GM12872 (cell line): ENCODE measurements around the gene LRRC2.
A peak's percentile ranks its signal among the peaks of the same experiment; 100 is the strongest.

Source experiments
- TF ChIP-seq, protein P1 (sequence below): IDR thresholded peaks from 3 replicates; pipeline ENCODE4 v1.5.1; 2011; ENCODE audit warnings: low read depth, mild to moderate bottlenecking, low read length, moderate library complexity; ENCODE audit not compliant: insufficient read depth

Gene LRRC2

GRCh38 chr3:46609212-46609721 is 43.2 kb upstream of the LRRC2 start:
- TF ChIP-seq, protein P1, sequence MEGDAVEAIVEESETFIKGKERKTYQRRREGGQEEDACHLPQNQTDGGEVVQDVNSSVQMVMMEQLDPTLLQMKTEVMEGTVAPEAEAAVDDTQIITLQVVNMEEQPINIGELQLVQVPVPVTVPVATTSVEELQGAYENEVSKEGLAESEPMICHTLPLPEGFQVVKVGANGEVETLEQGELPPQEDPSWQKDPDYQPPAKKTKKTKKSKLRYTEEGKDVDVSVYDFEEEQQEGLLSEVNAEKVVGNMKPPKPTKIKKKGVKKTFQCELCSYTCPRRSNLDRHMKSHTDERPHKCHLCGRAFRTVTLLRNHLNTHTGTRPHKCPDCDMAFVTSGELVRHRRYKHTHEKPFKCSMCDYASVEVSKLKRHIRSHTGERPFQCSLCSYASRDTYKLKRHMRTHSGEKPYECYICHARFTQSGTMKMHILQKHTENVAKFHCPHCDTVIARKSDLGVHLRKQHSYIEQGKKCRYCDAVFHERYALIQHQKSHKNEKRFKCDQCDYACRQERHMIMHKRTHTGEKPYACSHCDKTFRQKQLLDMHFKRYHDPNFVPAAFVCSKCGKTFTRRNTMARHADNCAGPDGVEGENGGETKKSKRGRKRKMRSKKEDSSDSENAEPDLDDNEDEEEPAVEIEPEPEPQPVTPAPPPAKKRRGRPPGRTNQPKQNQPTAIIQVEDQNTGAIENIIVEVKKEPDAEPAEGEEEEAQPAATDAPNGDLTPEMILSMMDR, result no peak

DNA sequence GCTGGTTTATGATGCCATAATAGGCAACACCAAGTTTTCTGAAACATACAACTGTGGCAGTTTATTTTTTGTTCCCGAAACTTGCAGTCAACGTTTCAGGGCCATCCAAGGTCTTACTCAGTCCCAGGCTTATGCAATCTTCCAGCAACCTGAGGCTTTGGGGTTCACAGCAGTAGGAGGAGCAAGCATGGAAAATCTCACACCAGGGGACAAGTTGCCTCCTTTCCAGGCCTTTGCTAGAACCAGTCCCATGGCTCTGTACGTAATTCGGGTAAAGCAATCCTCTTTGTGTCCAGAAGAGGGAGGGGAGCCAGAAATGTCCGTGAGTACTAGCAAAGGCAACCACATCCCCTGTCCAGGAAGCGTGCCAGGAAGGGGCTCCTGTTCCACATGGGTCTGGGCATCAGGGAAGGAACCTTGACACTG is 41.5 kb upstream of the LRRC2 start:
- TF ChIP-seq, protein P1, result 0 out of 3 replicates have a peak, but pooled peaks have one; percentile 6

DNA sequence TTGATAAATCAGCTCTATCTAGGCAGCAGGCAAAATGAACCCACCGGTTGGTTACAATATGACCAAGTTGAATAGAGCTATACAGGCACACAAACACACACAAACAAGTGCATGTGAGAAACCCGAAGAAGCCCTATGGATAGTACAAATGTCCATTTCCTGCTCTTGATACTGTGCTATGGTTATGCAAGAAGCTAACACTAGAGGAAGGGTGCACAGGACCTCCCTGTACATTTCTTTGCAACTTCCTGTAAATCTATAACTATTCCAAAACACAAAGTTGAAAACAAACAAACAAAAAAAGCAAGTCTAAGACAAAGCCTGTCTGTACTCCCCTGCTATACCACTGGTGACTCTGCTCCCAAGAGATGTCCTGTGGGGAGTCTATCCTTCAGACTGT is 38.0 kb upstream of the LRRC2 start:
- TF ChIP-seq, protein P1, result no peak

- TF ChIP-seq, protein P1, result no peak
These were observed 37.4 kb upstream of the LRRC2 start for GRCh38 chr3:46603446-46604046.

DNA sequence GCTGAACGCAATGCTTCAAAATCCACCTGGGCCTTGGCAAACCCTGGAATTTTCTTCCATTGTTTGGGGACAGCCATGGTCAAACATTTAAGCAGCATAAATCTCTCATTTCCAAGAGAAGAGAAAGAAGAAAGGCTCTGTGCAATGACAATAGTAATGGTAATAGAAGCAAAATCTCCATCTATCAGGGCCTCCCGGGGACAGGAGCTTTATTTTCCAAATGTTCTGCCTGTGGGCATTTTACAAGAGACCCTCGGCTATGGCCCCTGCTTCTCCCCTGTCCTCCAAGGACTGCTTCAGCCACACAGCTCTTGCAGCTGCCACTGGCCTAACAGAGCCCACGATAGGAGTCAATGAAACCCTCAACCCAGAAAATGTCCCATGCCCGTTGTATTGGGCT is 33.5 kb upstream of the LRRC2 start:
- TF ChIP-seq, protein P1, result no peak

GRCh38 chr3:46595819-46596314 is 29.8 kb upstream of the LRRC2 start:
- TF ChIP-seq, protein P1, result no peak

GRCh38 chr3:46594723-46595122 is 28.6 kb upstream of the LRRC2 start:
- TF ChIP-seq, protein P1, result no peak
